Mononuclear cell (primary cell): ENCODE results near the gene FNDC3A. TPM values are rescaled to one million over a fixed set of nuclear protein-coding genes. Genes with fewer than 3 reads are reported as not detected.
"Not testable (repeated sequence)": the region's sequence is repeated elsewhere in the genome, so short reads cannot be mapped to it uniquely, and the experiment has no call there.

Experiments used
- H3K27me3 ChIP-seq: 2 replicates; pipeline ENCODE4 v1.6.0; 2011; ENCODE audit warnings: low read length, control low read depth; ENCODE audit not compliant: insufficient read depth
- H3K4me1 ChIP-seq: 2 replicates; pipeline ENCODE4 v1.5.1; 2011; ENCODE audit warnings: mild to moderate bottlenecking, low read length, control low read depth; ENCODE audit not compliant: insufficient read depth
- H3K4me3 ChIP-seq: 2 replicates; pipeline ENCODE4 v1.5.1; 2011; ENCODE audit warnings: mild to moderate bottlenecking, low read length, moderate library complexity
- H3K9me3 ChIP-seq: 2 replicates; pipeline ENCODE4 v1.5.1; 2011; ENCODE audit warnings: low read depth, mild to moderate bottlenecking, control low read depth, low read length
- total RNA-seq: library from RNA; depleted of rRNA; stranded (reverse); fragments of >200 nt; gene quantifications from one replicate; pipeline ENCODE4 v1.2.3, GENCODE V29; 2012

Gene FNDC3A
- total RNA-seq, 1 donor = 29.5 TPM

DNA sequence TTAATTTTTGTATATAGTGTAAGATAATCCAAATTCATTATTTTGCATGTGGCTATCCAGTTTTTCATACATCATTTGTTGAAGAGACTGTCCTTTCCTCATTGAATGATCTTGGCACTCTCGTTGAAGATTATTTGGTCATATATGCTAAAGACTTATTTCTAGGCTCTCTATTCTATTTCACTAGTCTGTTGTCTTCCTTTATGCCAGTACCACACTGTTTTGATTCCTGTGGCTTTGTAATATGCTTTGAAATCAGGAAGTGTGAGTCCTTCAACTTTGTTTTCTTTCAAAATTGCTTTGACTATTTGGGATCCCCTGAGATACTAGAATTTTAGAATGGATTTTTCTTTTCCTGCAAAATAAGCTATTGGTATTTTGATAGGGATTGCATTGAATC lies 24.5 kb downstream of the FNDC3A start:
- peaks cover 10% of the 10 kb centered on the region for H3K9me3 ChIP-seq
- H3K4me1 ChIP-seq = no peaks in the 10 kb centered on the region
- H3K27me3 ChIP-seq = no peaks in the 10 kb centered on the region
- no peak overlapping the region for H3K4me3 ChIP-seq

GRCh38 chr13:49018986-49019635 lies 43.4 kb downstream of the FNDC3A start:
- not testable (repeated sequence) for H3K4me1 ChIP-seq, H3K27me3 ChIP-seq, H3K9me3 ChIP-seq, H3K4me3 ChIP-seq

- H3K27me3 ChIP-seq = no peaks in the 10 kb centered on the region
- H3K9me3 ChIP-seq = peaks cover 9% of the 10 kb centered on the region
- no peak overlapping the region for H3K4me3 ChIP-seq
- H3K4me1 ChIP-seq = no peaks in the 10 kb centered on the region
Measured at GRCh38 chr13:49020328-49020727, 44.6 kb downstream of the FNDC3A start.

- peaks cover 9% of the 10 kb centered on the region for H3K9me3 ChIP-seq
- no peaks in the 10 kb centered on the region for H3K27me3 ChIP-seq
- no peak overlapping the region for H3K4me3 ChIP-seq
- H3K4me1 ChIP-seq = no peaks in the 10 kb centered on the region
Measured at GRCh38 chr13:49020940-49021553, 45.3 kb downstream of the FNDC3A start.

DNA sequence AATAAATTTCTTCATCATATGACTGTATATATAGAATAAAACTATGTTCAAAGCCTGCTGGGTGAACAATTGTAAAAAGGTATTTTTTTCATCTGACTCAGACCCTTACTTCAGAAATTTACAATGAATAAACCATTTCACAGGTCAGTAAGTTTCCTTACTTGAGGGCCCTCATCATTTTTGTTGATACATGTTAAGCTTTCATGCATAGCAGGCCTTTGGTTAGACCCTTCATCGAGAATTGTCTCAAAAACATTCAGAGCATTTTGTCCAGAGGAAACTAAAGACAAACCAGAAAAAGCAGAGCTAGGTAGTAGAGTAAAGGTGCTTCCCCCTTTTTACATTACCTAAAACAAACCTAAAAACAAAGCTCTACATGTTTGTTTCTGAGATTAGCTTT lies 46.2 kb downstream of the FNDC3A start:
- Histone ChIP-seq H3K4me1 (no peaks in the 10 kb centered on the region), H3K4me3 (no peak overlapping the region), H3K27me3 (no peaks in the 10 kb centered on the region), H3K9me3 (peaks cover 9% of the 10 kb centered on the region)

DNA sequence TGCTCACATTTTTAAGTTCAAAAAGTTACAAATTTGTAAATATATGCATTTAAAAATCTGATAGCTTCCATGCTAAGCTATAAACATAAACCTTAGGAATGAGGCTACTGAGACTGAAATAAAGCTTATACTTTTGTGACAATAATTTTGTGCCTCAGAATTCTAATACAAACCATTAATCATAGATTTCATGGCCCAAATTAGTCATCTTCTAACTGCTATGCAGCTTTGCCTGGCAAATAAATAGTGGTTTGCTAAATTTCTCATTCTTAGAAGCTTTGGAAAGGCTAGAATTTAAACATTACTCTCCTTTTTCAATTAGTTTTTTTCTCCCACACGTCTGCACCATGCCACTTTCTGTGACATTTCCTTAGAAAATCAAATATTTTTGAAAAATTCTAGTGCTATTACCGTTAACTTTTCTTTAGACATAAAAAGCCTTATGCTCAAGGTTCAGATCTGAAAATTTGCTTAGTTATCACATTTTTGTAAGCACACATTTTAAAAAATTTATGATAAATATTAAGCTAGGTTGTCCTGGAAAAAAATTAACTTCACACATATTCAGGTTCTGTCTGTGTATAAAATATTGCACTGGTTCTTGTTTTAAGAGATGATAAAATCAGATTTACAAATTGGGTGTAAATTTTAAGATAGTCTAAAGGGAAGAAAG lies 46.9 kb downstream of the FNDC3A start:
- no peaks in the 10 kb centered on the region for H3K27me3 ChIP-seq
- H3K4me3 ChIP-seq = no peak overlapping the region
- H3K9me3 ChIP-seq = peaks cover 9% of the 10 kb centered on the region
- no peaks in the 10 kb centered on the region for H3K4me1 ChIP-seq

DNA sequence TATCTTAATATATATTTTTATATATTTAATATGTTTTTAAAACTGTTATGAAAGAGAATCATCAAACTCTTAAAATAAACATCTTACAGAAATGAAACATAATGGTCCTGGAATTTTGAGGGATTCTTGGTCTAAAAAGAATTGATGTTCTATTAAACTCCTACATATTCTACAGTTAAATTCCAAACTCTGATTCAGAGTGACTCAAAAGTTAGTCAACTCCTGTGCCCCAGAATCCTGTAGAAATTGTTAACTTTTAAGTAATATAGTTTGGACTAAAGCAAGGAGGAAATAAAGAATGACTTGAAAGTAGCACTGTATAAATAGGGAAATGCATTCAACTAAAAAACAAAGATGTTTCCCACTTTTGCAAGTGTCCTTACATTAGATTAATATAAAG lies 47.7 kb downstream of the FNDC3A start:
- peaks cover 9% of the 10 kb centered on the region for H3K9me3 ChIP-seq
- no peaks in the 10 kb centered on the region for H3K27me3 ChIP-seq
- no peaks in the 10 kb centered on the region for H3K4me1 ChIP-seq
- no peak overlapping the region for H3K4me3 ChIP-seq

GRCh38 chr13:49026851-49027250 lies 51.1 kb downstream of the FNDC3A start:
- H3K4me1 ChIP-seq = no peaks in the 10 kb centered on the region
- H3K27me3 ChIP-seq = no peaks in the 10 kb centered on the region
- H3K4me3 ChIP-seq = no peak overlapping the region
- H3K9me3 ChIP-seq = peaks cover 9% of the 10 kb centered on the region

GRCh38 chr13:49029570-49029969 lies 53.9 kb downstream of the FNDC3A start:
- no peaks in the 10 kb centered on the region for H3K4me1 ChIP-seq
- H3K4me3 ChIP-seq = no peak overlapping the region
- no peaks in the 10 kb centered on the region for H3K9me3 ChIP-seq
- no peaks in the 10 kb centered on the region for H3K27me3 ChIP-seq

DNA sequence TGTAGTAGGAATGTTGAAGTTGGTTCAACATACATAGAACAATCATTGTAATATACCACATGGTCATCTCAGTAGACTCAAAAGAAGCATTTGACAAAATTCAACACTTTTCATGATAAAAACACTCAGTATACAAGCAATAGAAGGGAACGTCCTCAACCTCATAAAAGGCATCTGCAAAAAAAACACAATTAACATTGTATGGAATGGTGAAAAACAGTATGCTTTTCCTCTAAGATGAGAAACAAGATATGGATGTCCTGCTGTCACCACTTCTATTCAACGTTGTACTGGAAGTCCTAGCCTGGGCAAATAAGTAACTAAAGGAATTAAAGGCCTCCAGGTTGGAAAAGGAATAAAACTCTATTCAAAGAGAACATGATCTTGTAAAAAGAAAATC lies 54.5 kb downstream of the FNDC3A start:
- Histone ChIP-seq H3K4me1 (no peaks in the 10 kb centered on the region), H3K4me3 (no peak overlapping the region), H3K9me3 (no peaks in the 10 kb centered on the region), H3K27me3 (no peaks in the 10 kb centered on the region)

- Histone ChIP-seq H3K9me3 (no peaks in the 10 kb centered on the region), H3K4me3 (no peak overlapping the region), H3K27me3 (no peaks in the 10 kb centered on the region), H3K4me1 (no peaks in the 10 kb centered on the region)
Measured at GRCh38 chr13:49040872-49041271, 65.2 kb downstream of the FNDC3A start.

DNA sequence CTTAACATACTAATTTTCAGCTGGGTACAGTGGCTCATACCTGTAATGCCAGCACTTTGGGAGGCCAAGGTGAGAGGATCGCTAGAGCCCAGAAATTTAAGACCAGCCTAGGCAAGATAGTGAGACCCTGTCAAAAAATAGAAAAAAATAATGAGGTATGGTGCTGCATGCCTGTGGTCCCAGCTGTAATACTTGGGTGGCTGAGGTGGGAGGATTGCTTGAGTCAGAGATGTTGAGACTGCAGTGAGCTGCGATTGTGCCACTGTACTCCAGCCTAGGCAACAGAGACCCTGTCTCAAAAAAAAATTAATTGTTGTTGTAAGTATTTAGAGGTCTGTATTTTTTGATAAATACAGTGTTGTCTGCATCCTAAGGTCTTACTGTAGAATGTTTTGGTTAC lies 66.8 kb downstream of the FNDC3A start:
- no peaks in the 10 kb centered on the region for H3K4me1 ChIP-seq
- H3K4me3 ChIP-seq = no peak overlapping the region
- no peaks in the 10 kb centered on the region for H3K27me3 ChIP-seq
- H3K9me3 ChIP-seq = no peaks in the 10 kb centered on the region

GRCh38 chr13:49044008-49044407 lies 68.3 kb downstream of the FNDC3A start:
- H3K4me3 ChIP-seq = no peak overlapping the region

GRCh38 chr13:49044836-49045235 lies 69.1 kb downstream of the FNDC3A start:
- H3K4me3 ChIP-seq = no peak overlapping the region
- H3K27me3 ChIP-seq = no peaks in the 10 kb centered on the region
- H3K9me3 ChIP-seq = no peaks in the 10 kb centered on the region
- no peaks in the 10 kb centered on the region for H3K4me1 ChIP-seq

More at GRCh38 chr13:49044008-49044407, 68.3 kb downstream of the FNDC3A start:
- H3K27me3 ChIP-seq = no peaks in the 10 kb centered on the region
- H3K9me3 ChIP-seq = no peaks in the 10 kb centered on the region
- H3K4me1 ChIP-seq = no peaks in the 10 kb centered on the region

- Histone ChIP-seq H3K4me3 (no peak overlapping the region), H3K27me3 (no peaks in the 10 kb centered on the region), H3K4me1 (no peaks in the 10 kb centered on the region), H3K9me3 (no peaks in the 10 kb centered on the region)
Measured at GRCh38 chr13:49046002-49046401, 70.3 kb downstream of the FNDC3A start.

DNA sequence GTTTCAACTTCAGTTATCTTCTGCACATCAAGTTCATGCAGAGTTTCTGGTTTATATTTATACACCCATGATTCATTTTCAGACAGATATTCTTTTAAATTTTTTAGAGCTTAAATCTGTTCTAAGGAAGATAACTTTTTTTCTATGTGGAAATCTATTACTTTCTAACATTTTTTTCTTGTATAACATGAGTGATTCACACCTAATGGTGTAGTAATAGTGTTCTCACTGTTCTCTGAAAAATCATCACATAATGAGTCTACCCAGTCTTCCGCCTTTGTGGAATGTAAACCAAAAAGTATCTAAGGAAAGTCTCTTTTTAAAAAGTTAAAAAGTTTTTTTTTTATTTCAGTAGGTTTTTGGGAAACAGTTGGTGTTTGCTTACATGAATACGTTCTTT lies 70.8 kb downstream of the FNDC3A start:
- Histone ChIP-seq H3K27me3 (no peaks in the 10 kb centered on the region), H3K9me3 (no peaks in the 10 kb centered on the region), H3K4me1 (no peaks in the 10 kb centered on the region), H3K4me3 (no peak overlapping the region)
